GM15510 (cell line): Measurements from ENCODE around the gene ZNF592.

Experiments
- POLR2A ChIP-seq: IDR thresholded peaks from 3 replicates; pipeline ENCODE4 v1.6.1; 2011; ENCODE audit warnings: borderline replicate concordance; ENCODE audit not compliant: insufficient read length; ENCODE audit errors: extremely low read depth

Gene ZNF592

GRCh38 chr15:84748274-84749110 is at the start of gene ZNF592:
TSS of gene ZNF592 (plus strand) at chr15:84748592. CDS start at chr15:84782676, 34,084 bp downstream.
- peak; percentile 78 for TF ChIP-seq POLR2A

- no peak for TF ChIP-seq POLR2A
These were observed 48.7 kb upstream of the ZNF592 start for GRCh38 chr15:84699538-84700191.

- no peak for TF ChIP-seq POLR2A
These were observed 45.4 kb upstream of the ZNF592 start for GRCh38 chr15:84702961-84703482.

GRCh38 chr15:84703808-84704207 is 44.6 kb upstream of the ZNF592 start:
- no peak for TF ChIP-seq POLR2A

- no peak for TF ChIP-seq POLR2A
These were observed 34.0 kb upstream of the ZNF592 start for GRCh38 chr15:84714372-84714771.

- no peak for TF ChIP-seq POLR2A
These were observed 33.6 kb upstream of the ZNF592 start for GRCh38 chr15:84714821-84715220.

- no peak for TF ChIP-seq POLR2A
These were observed 32.9 kb upstream of the ZNF592 start for GRCh38 chr15:84715441-84716035.

GRCh38 chr15:84716036-84716732 is 32.2 kb upstream of the ZNF592 start, which contains the start of gene SEC11A:
TSS of gene SEC11A (minus strand) at chr15:84716139. CDS start at chr15:84716075, 64 bp downstream.
- TF ChIP-seq POLR2A = peak; percentile 90

GRCh38 chr15:84721371-84721770 is 27.0 kb upstream of the ZNF592 start:
- no peak for TF ChIP-seq POLR2A

GRCh38 chr15:84722628-84723027 is 25.8 kb upstream of the ZNF592 start:
- TF ChIP-seq POLR2A = no peak

- no peak for TF ChIP-seq POLR2A
These were observed 23.3 kb upstream of the ZNF592 start for GRCh38 chr15:84725001-84725491.

- no peak for TF ChIP-seq POLR2A
These were observed 21.0 kb upstream of the ZNF592 start for GRCh38 chr15:84727429-84727828.

- TF ChIP-seq POLR2A = no peak
These were observed 16.6 kb upstream of the ZNF592 start for GRCh38 chr15:84731774-84732173.

GRCh38 chr15:84734794-84735479 is 13.5 kb upstream of the ZNF592 start:
- peak; percentile 40 for TF ChIP-seq POLR2A
